Effector CD4-positive, alpha-beta T cell (primary cell): ENCODE results near the gene SMOC2.
"Not testable (repeated sequence)": the region's sequence is repeated elsewhere in the genome, so short reads cannot be mapped to it uniquely, and the experiment has no call there.

Experiments used
- DNase-seq: peaks from one replicate; pipeline ENCODE4 v3.0.0-alpha.2; 2020

The SMOC2 gene

DNA sequence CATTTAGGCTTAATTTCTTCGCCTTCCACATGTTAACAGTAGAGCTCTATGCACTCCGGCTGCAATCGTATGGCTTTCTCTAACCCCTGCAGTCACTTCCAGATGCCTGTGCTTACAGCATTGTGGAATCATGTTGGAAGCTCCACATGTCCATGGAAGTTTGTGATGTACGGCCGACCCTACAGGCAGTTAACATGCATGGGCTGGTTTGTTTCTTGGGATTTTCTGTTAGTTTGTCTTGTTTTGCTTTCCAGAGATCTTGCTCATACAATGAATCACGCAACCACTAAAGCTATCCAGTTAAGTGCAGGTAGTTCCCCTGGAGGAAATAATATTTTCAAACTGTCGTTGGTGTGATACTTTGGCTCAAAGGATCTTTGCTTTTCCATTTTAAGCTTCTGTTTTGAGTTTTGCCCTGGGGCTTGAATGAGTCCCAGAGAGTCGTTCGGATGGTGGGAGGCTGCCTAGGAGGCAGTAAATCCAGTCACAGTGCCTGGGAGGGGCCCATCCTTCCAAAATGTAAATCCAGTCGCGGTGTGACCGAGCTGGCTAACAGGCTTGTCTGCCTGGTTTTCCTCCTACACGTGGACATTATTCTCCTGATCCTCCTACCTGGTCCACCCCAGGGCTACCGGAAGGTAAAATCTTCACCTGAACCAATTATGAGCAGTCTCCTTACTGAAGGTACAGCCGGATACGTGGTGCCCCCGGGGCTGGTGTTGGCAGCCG, 225.9 kb downstream of the SMOC2 start:
- no peak for DNase-seq

DNA sequence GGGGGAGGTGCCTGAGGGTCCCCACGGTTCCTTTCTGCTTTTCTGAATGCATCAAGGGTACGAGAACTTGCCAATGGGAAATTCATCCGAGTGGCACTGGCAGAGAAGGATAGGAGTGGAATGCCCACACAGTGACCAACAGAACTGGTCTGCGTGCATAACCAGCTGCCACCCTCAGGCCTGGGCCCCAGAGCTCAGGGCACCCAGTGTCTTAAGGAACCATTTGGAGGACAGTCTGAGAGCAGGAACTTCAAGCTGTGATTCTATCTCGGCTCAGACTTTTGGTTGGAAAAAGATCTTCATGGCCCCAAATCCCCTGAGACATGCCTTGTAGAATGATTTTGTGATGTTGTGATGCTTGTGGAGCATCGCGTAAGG, 226.4 kb downstream of the SMOC2 start:
- DNase-seq = no peak

DNA sequence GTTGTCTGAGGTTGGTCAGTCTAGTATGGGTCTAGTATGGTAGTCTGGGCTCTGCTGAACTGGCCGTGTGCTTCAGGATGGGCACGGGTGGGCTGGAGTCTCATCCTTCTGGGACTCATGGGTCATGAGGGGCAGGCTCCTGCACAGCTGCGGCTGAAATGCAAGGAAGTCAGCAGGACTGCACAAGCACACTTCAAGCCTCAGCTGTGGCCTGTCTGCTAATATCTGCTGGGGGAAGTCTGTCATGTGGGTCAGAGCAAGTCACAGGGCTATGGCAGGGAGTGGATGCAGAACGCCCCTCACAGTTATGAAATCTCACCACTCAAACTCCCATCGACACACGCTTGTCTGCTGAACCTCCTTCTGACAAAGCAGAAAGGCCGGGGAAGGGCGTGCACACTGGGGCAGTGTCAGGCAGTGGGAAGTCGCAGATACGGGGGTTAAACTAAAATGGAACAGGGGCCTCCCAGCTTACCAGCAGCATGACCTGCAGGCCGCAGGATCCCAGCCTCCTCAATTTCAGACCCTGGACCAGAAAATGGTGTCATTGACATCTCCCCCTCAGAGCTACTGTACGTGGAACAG, 229.5 kb downstream of the SMOC2 start:
- no peak for DNase-seq

DNA sequence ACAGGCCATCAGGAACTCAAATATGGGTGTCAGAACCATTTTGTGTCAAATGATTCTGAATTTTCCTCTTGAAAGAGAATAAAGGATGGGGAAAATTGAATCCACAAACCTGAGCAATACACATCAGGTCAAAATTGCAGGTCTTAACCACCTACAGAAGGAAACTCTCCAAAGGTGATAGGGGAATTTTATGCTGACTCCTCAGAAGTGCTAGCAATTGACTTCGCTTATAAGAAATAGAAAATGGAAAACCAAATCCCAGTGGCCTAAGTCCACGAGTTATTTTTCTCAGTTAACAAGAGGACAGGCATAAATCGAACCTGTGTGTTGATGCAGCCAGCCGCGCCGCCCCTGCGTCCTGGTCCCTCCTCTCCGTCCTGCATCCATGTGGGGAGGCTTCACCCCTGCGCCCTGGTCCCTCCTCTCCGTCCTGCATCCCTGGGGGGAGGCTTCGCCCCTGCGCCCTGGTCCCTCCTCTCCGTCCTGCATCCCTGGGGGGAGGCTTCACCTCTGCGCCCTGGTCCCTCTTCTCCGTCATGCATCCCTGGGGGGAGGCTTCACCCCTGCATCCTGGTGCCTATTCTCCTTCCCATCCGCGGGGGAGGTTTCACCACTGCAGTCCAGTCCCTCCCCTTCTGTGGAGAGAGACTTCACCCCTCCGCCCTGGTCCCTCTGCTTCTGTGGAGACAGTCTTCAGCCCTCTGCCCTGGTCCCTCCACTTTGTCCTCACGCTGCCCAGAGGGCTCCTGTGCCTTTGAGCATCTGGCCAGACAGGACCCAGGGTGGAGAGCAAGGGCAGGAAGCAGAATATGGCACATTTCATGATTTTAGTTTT, 230.3 kb downstream of the SMOC2 start:
- no peak for DNase-seq

DNA sequence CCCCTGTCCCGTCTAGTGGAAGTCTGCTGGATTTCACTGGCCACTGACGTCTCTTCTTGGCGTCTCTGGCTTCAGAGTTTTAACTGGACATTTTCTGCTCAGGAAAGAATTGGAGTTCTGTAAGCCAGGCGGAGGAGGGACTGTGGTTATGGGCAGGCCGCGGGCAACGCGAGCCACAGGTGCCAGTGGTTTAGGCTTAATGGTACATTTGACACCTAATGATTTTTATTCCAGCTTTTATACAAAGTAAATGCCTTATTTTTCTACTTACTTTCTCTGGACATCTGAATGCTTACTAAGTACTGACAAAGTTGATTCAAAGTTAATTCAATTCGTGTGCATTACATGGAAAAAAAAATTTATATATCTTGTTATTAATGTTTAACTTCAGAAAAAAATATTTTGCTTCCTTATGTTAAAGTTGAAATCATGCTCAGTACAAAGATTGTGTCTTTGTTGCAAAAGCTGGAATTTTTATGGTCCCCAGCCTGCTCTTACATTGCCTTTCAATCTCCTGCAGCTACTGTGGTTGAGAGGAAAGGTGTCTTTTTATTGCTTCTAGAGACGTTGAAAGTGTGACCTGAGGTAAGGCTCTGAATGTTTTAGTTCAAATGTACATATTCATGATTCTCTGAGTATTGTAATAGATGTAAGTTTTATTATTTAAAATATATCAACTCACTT, 231.0 kb downstream of the SMOC2 start:
- DNase-seq = no peak

DNA sequence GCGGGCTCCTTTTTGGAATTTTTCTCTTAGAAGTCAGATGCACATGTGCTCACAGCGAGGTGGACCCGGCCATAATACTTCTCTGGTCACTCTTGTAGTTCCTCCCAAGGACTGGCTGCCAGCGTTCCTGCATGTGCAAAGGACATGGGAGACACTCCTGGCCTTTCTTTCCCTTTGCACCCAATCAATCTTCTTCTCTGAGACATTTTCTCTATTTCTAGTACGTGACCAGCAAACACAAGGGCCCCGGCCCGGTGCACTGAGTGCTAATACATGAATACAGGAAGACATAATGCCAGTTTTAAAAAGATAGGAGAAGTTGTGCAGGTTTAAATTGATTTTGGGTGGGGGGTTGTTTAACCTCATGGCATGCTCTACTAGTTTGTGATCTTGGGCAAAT, 233.6 kb downstream of the SMOC2 start:
- no peak for DNase-seq

DNA sequence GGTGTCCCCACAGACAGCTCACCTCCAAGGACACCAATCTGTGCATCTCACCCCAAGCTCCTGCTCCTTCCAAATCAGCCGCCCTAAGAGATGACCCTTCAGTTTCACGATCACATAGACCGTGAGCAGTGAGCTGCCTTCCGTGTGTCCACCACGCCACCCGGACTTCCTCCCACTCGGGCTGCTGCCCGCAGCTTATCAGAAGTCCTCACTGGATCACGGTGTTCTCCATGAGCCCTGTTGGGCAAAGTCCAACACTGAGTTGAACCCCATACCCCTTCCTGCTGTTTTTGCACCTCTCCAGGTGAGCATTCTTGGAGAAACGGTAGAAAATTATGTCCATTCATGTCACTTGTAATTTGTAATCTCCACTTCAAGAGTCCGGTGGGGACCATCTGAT, 234.4 kb downstream of the SMOC2 start:
- no peak for DNase-seq

DNA sequence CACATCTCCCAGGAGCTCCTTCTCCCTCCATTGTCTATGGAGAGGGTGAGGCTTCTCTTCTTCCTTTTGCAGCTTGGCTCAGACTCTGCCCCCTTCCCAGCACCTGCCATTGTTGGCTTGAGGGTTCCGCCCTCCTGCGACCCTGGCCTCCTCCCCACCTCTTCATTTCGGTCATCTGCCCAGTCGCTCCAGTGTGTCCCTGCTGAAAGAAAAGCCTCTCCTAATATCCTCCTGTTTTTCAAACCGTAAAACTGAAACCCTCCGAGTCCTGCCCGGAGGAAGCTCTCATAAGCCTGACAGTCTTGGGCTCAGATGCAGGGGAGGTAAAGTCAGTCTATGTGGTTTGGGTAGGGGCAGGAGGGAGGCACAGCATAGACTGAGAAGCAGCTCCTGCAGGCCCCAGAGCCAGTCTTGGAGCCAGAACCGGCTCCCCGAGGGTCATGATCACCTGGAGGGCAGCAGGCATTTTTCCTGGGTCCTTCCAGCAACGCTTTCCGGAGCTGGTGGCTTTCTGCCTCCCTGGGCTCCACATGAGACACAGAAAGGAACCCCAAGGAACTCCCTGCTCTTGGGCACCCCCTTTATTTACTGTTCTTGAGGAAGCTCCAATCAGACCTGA, 235.1 kb downstream of the SMOC2 start:
- no peak for DNase-seq

DNA sequence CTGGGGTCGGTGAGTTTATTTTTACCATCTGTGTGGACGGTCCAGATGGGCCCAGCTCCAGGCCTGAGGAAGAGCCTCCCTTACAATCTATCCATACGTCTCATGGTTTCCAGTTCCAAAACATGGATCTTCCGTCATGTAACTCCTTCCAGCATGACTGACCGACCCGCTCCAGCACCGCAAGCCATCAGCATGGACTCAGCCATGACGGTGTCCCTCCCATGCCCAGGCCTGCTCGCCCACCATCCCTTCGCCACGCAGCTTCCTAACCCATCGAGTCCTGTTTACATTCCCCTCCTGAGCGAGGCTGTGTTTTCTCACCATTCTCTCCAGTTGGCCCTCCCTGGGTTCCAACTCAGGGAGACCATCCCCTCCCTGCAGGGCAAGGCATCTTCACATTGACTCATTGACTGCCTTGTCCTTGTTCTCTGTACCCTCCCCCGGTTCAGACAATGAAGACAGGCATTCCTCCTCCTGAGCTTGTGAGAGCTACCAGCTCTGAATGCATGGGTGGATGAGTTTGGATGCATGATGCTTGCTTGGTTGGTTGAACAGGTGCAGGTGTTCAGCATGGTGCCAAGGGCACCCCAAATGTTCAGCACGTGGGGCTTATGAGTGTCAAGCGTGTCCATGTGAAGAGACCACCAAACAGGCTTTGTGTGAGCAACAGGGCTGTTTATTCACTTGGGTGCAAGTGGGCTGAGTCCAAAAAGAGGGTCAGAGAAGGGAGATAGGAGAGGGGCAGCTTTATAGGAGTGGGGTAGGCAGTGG, 235.8 kb downstream of the SMOC2 start:
- no peak for DNase-seq

DNA sequence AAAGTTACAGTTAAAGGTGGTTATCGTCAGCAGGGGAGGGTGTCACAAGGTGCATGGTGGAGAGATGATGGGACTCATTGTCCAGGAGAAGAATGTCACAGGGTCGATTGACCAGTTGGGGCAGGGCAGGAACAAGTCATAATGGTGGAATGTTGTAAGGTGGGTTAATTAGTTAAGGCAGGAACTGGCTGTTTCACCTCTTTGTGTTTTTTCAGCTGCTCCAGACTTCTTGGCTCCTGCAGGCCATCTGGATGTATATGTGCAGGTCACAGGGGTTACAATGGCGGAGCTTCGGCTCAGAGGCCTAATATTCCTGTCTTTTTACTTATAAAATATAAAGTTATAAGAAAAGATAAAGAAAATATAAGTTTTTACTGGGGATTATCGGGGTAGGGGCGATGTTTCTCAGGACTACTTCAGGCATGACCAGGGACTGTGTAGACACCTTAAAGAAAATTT, 236.4 kb downstream of the SMOC2 start:
- not testable (repeated sequence) for DNase-seq

DNA sequence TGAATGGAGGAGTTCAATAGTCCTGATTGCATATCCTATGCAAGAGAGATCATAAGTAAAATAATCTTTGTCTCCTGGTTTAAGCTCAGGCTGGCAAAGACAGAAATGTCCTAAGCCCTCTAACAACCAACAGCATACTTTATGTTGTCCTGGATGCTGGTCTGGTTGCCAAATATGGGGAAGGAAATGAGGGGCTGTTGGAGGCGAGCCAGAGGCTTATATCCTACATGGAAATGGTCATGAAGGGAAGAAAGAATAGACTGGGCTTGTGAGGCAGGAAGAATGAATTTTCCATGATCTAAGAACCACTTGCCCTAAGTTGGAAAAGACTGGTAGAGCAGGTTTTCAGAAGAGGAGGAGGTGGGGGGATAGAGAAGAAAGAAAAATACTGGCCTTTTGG, 237.1 kb downstream of the SMOC2 start:
- no peak for DNase-seq

DNA sequence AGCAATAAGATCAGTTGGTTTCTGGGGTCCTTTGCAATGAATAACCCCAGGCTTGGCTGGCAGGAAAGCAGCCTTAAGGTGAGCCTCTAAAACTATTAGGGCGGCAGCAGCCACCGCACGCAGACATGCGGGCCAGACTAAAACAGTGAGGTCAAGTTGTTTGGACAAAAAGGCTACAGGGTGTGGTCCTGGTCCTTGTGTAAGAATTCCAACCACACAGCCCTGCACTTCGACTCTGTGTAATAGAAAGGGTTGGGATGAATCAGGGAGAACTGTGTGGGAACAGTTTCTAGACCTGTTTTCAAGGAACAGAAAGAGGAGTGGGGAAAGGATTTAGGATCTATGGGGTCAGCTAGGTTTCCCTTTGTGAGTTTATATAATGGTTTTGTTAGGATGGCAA, 237.6 kb downstream of the SMOC2 start:
- no peak for DNase-seq

DNA sequence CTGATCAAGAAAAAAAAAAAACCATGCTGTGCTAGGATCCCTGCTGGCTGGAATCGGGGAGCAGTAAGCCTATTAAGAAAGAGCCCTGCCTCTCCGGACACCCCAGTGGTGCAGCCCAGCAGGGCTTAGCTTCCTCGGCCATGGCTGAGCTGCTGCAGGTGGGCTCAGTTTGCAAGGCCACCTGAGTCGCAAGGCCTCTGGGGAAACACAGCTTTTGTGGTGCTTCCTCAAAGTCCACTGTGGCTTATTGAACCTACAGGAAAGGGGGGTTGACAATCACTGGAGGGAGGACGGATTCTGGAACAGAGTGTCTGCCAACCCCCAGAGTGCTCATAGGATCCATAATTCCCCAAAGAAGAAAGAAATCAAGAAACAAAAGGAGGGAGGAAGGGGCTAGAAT, 240.8 kb downstream of the SMOC2 start:
- no peak for DNase-seq

DNA sequence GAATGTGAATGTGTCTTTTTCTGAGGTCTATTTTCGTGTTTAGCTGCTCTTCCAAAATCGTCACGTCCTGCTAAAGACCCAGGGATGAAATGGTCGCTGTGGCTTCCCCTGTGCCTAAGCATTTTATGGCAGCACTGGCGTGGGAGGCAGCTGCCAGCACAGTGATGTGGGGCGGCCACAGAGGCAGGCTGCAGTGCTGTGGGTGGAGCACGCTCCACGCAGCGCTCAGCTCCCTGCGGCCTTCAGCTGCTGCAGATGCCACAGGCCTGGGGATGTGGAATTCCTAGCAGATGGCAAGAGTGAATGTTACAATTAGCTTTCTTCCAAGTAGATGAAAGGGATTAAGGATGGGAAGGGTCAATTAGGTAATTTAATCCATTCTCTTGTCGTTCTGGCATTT, 242.6 kb downstream of the SMOC2 start:
- no peak for DNase-seq

DNA sequence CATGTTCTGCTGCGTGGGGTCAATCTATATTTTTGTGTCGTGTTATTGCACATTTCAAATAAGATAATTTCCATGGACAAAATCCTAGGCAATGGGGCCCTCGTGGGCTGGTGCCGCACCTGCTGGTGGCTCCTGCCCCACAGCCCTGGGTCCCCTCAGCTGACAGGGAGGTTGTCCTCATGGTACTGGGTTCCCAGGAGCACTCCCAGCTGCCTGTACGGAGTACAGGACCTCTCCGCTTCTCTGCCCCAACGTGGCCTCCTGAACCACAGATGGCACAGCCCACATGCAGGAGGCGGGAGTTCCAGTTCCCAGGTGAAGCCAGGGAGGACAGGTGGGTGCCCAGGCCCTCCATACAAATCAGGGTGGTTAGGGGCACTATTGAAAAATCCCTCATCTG, 243.5 kb downstream of the SMOC2 start:
- no peak for DNase-seq

DNA sequence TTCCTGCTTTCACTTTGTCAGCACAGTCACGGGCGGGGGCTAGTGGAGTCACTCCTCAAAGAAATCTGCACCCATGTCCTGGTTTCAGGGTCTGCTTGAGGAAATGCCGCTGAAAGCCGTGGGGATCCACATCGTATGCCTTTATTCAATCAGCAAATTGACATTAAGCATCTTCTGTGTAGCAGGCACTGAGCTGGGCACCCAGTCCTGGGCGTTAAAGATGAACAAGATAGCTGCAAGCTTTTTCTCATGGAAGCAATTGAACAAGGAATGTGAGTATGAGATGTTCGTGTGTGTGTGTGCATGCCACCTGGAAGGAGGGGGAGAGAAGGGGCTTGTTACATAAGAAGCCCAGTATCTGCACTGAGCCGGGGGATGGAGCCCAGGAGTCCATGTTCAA, 243.9 kb downstream of the SMOC2 start:
- no peak for DNase-seq

DNA sequence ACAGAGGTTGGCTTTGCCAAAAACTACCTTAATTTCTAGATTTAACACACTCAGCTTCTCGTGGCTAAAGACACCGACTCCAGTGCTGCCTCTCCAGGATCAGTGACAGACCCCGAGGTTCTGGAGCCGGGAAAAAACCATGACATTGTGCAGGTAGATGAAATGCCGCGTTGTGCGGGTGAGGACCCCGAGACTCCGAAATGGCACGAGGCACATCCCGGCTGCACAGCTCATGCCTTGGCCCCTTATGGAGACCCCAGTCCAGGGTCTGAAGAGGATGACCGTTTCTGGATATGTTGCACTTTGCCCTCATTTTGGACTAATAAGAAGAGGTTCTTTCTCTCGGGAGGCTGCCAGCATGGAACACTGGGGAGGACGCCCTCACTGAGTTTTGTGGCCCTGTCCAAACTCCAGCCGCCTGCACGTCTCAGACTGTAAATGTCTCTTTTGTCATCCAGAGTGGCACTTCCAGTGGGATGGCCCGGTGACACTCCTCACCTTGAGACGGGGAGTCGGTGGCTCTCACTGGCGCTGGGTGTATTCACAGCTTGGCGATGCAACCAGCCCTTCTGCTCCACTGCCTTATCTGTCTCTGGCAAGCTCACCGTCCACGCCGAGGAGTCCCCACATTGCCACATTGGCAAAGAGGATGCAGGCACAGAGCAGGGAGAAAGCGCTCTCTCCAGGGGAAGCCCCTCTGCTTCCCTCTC, 245.2 kb downstream of the SMOC2 start:
- DNase-seq = no peak

DNA sequence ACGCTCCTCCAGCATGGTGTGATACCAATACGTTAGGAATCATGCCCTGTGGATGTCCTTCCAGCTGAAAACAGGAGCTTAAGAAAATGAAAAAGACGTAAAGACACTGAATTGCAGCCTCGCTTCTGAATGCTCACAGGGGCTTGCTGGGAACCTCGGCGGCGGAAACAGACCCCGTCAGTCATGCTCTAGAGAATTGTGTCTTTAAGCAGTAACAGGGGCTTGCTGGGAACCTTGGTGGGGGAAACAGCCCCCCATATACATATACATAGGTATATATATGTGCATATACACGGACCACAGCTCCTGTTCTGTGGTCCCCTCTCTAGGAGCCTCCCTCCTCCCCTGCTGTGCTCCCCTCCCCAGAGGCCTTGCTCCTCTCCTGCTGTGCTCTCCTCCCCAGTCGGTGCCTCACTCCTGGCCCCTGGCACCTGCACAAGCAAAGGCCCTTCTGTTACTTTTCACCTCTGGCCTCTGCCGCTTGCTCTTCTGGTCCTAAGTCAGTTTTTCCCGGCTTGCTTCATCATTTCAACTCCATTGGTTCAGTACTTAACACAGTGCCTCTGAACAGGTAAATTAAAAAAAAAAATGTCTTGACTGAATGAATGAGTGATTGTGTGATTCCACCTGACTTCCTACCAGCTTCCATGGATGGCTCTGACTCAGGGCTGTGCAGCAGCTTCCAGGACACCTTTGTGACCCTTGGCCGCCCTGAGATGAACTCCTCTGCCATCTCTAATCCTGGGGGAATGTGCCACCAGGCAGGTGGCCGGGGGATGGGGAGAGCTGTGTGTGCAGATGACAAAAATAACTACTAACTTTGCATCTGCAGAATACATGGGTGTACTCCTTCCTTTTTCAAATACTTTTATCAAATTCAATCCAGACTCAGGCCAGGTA, 246.1 kb downstream of the SMOC2 start:
- no peak for DNase-seq

DNA sequence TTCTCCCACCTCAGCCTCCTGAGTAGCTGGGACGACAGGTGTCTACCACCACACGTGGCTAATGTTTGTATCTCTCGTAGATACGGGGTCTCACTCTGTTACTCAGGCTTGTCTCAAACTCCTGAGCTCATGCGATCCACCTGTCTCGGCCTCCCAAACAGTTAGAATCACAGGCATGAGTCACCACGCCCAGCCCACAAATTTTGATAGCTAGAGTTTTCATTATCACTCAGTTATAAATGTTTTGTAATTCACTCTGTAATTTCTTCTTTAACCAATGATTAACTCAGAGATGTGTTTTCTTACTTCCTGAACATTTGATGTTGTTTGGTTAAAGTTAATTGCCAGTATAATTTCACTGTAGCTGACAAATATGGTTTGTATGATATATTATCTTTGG, 249.3 kb downstream of the SMOC2 start:
- no peak for DNase-seq

DNA sequence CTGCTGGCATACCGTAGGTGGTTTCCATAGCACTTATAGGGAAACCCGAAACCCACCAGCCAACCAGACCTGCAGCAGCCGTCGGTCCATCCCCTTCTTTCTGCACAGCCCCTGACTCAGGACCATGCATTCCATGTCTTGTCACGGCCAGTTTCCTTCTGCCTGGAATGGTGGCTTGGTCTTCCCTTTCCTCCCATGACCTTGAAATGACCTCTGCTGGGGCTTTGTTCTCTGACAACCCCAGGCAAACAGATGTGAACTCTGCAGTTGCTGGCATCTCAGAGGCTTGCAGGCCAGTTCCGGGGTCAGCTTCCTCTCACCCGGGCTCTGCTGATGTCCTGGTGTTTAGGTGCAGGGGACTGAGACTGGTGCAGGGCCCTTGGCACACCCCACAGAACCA, 250.8 kb downstream of the SMOC2 start:
- DNase-seq = no peak
